Measurements from ENCODE around the gene PRDM16. TPM values are rescaled to one million over a fixed set of nuclear protein-coding genes. Genes with fewer than 3 reads are reported as not detected.

The PRDM16 gene
- total and polyA plus RNA-seq, 2 of the 8 experiments (the other 6 are each of a cell fraction or from before 2014, with no cell fraction given), result 0.39 to 0.43 TPM

- FAIRE-seq (no peak), DNase-seq (ENCODE audit: low read depth in 1 of 2, low spot score in 2 of 2) (no peak)
- POLR2A ChIA-PET (ENCODE audit: partially characterized antibody), result no interaction called here
- Histone ChIP-seq H3K9ac (replicated peaks in 1 of 4; ENCODE audit: extremely low read depth in 1 of 4, low read depth in 3 of 4, low read length in 3 of 4) (no peak overlapping the region), H3K4me3 (ENCODE audit: extremely low read depth in 1 of 4, insufficient read depth in 2 of 4, low read depth in 3 of 4, low read length in 4 of 4) (no peak overlapping the region), H3K79me2 (ENCODE audit: control insufficient read depth in 1 of 2, insufficient read depth in 2 of 2, low read length in 2 of 2) (no peaks in the 10 kb centered on the region), H2BK12ac (ENCODE audit: low read depth, low read length) (no peak overlapping the region), H3K4me1 (replicated peaks in 1 of 4; ENCODE audit: control insufficient read depth in 3 of 4, insufficient read depth in 4 of 4, low read length in 3 of 4) (no peaks in the 10 kb centered on the region; a peak in 1 of 7 replicates), H3K4me2 (ENCODE audit: insufficient read depth in 1 of 2, low read depth in 2 of 2, low read length in 2 of 2) (no peak overlapping the region), H3K36me3 (ENCODE audit: control insufficient read depth in 2 of 4, insufficient read depth in 4 of 4, low read length in 3 of 4) (no peaks in the 10 kb centered on the region), H2BK20ac (ENCODE audit: low read length) (no peak overlapping the region), H3K9me3 (ENCODE audit: insufficient read depth in 2 of 2, low read depth in 1 of 2, low read length in 1 of 2) (no peaks in the 10 kb centered on the region; a peak in 1 of 4 replicates), H3K79me1 (ENCODE audit: low read depth, low read length) (no peaks in the 10 kb centered on the region), H4K91ac (replicated peaks; ENCODE audit: insufficient read length, low read length) (no peak overlapping the region), H3K14ac (ENCODE audit: insufficient read length) (no peak overlapping the region), H4K5ac (ENCODE audit: insufficient read length, low read depth, low read length) (no peak overlapping the region), H4K20me1 (replicated peaks in 1 of 2; ENCODE audit: control insufficient read depth in 1 of 2, insufficient read depth in 2 of 2, low read length in 2 of 2) (no peaks in the 10 kb centered on the region), H3K18ac (ENCODE audit: extremely low read depth, low read length) (no peak overlapping the region), H4K8ac (ENCODE audit: extremely low read depth, insufficient read depth, low read length) (no peak overlapping the region), H2BK120ac (replicated peaks; ENCODE audit: low read depth, low read length) (no peak overlapping the region), H3K23me2 (ENCODE audit: low read depth, low read length) (no peaks in the 10 kb centered on the region), H3K27me3 (replicated peaks in 1 of 4; ENCODE audit: control insufficient read depth in 3 of 4, extremely low read depth in 1 of 4, insufficient read depth in 3 of 4, low read length in 3 of 4) (no peaks in the 10 kb centered on the region; a peak in 1 of 7 replicates), H3K27ac (ENCODE audit: low read depth, low read length) (no peak overlapping the region), H3K56ac (replicated peaks; ENCODE audit: insufficient read length, low read depth, low read length) (no peak overlapping the region), H2AK5ac (ENCODE audit: low read depth, low read length) (no peak overlapping the region), H2BK15ac (ENCODE audit: low read length) (no peak overlapping the region), H2BK5ac (ENCODE audit: low read depth, low read length) (no peak overlapping the region), H3K4ac (replicated peaks; ENCODE audit: insufficient read length, low read depth, low read length) (no peak overlapping the region), H3K23ac (ENCODE audit: insufficient read length) (no peak overlapping the region), H2AFZ (ENCODE audit: low read length) (no peak overlapping the region)
- CTCF ChIA-PET (ENCODE audit: partially characterized antibody), result no interaction called here
- TF ChIP-seq CTBP2 (IDR thresholded peaks at IDR 0.05; ENCODE audit: borderline replicate concordance, insufficient read depth, insufficient read length, low read length) (no peak), SRF (IDR thresholded peaks at IDR 0.05; ENCODE audit: low read depth, low read length) (no peak), RFX5 (IDR thresholded peaks at IDR 0.05; ENCODE audit: borderline replicate concordance, low read depth, low read length) (no peak), PHF8 (conservative IDR thresholded peaks at IDR 0.05; ENCODE audit: low read depth, low read length) (no peak), CBX8 (IDR thresholded peaks at IDR 0.05; ENCODE audit: borderline replicate concordance, low read depth, low read length) (no peak), ATF3 (IDR thresholded peaks at IDR 0.05; ENCODE audit: insufficient read depth, low read depth, low read length) (no peak), CREB1 (IDR thresholded peaks at IDR 0.05) (no peak), EP300 (IDR thresholded peaks at IDR 0.05; ENCODE audit: borderline replicate concordance in 1 of 2, low read depth in 2 of 2, low read length in 2 of 2) (no peak), RAD21 (IDR thresholded peaks at IDR 0.05 in 1 of 2, conservative IDR thresholded peaks at IDR 0.05 in 1 of 2; ENCODE audit: low read depth in 2 of 2, low read length in 2 of 2) (no peak), CTCF (IDR thresholded peaks at IDR 0.05; ENCODE audit: control extremely low read depth in 1 of 3, insufficient read depth in 1 of 3, low read depth in 1 of 3, low read length in 3 of 3) (no peak)
- 96% methylated on average over 16 of the region's 16 CpGs; no CpG with 5 or more reads in 1 of the 2 experiments for WGBS, 2 experiments (ENCODE audit: extremely low coverage in 1 of 2, insufficient coverage in 1 of 2, insufficient read length in 1 of 2, insufficient replicate concordance in 2 of 2, low coverage in 1 of 2, low lambda C conversion rate in 2 of 2, missing lambda C conversion rate in 1 of 2)
These were observed 227.8 kb downstream of the PRDM16 start for GRCh38 chr1:3296826-3297225.

All from H1 (cell line).